IMR-90 (cell line): ENCODE data around the gene WHRN. TPM values are rescaled to one million over a fixed set of nuclear protein-coding genes. Genes with fewer than 3 reads are reported as not detected.

Source experiments
- ATAC-seq: fragments of 200-7000 bp; cut with Tn5 transposase; 2 replicates; pipeline ENCODE4 v1.9.1; 2020; ENCODE audit warnings: low read depth, mild to moderate bottlenecking, moderate library complexity
- BruUV-seq: library from RNA; stranded (reverse); fragments of 400-500 nt; replicated peaks from 2 replicates; lab custom pipeline; 2021; lab: Mats Ljungman, UMichigan
- CTCF ChIA-PET: fragments of 300-600 bp; formaldehyde crosslinking; extraction: SDS; loops from one replicate; lab custom pipeline; 2021; ENCODE audit warnings: antibody characterized with exemption; lab: Yijun Ruan, JAX
- POLR2A ChIA-PET: fragments of 300-600 bp; sonication (Branson Sonifier 250); formaldehyde crosslinking; loops from one replicate; lab custom pipeline; 2022; ENCODE audit warnings: antibody characterized with exemption; ENCODE audit not compliant: unreplicated experiment; lab: Charles Lee
- DNase-seq: peaks from one replicate; pipeline ENCODE4 v3.0.0; 2013
- H2AFZ ChIP-seq: replicated peaks from 2 replicates; pipeline ENCODE3; 2013; ENCODE audit warnings: low read length, mild to moderate bottlenecking; ENCODE audit not compliant: poor library complexity
- H2AK5ac ChIP-seq: 2 replicates; pipeline ENCODE4 v1.6.1; 2013; ENCODE audit warnings: low read depth, low read length, inconsistent platforms
- H2AK9ac ChIP-seq: replicated peaks from 2 replicates; pipeline ENCODE3; 2013; ENCODE audit warnings: mild to moderate bottlenecking, low read depth, low read length, moderate library complexity; ENCODE audit not compliant: poor library complexity
- H2BK120ac ChIP-seq: 2 replicates; pipeline ENCODE4 v1.6.1; 2013; ENCODE audit warnings: low read depth, low read length, inconsistent platforms
- H2BK15ac ChIP-seq: 3 replicates; pipeline ENCODE4 v1.6.1; 2013; ENCODE audit warnings: low read depth, low read length, inconsistent platforms
- H2BK20ac ChIP-seq: 2 replicates; pipeline ENCODE4 v1.6.1; 2013; ENCODE audit warnings: low read depth, mild to moderate bottlenecking, inconsistent platforms, low read length, moderate library complexity
- H2BK5ac ChIP-seq: 2 replicates; pipeline ENCODE4 v1.6.1; 2013; ENCODE audit warnings: mild to moderate bottlenecking, low read depth, low read length, inconsistent platforms; ENCODE audit not compliant: poor library complexity, severe bottlenecking
- H3K14ac ChIP-seq: replicated peaks from 2 replicates; pipeline ENCODE4 v1.6.1; 2013; ENCODE audit warnings: low read depth, low read length, inconsistent platforms
- H3K18ac ChIP-seq: 2 replicates; pipeline ENCODE4 v1.6.1; 2013; ENCODE audit warnings: low read depth, low read length, control low read depth
- H3K23ac ChIP-seq: 2 replicates; pipeline ENCODE4 v1.6.1; 2013; ENCODE audit warnings: low read depth, low read length, inconsistent platforms
- H3K27ac ChIP-seq: 2 replicates; pipeline ENCODE4 v1.5.1; 2013; ENCODE audit warnings: mild to moderate bottlenecking, control low read depth, low read length; ENCODE audit not compliant: insufficient read depth
- H3K27me3 ChIP-seq: 2 replicates; pipeline ENCODE4 v1.6.1; 2013; ENCODE audit warnings: low read length; ENCODE audit not compliant: control insufficient read depth, insufficient read depth
- H3K36me3 ChIP-seq: 2 replicates; pipeline ENCODE4 v1.6.1; 2013; ENCODE audit warnings: low read length, mixed read lengths; ENCODE audit not compliant: control insufficient read depth, insufficient read depth
- H3K4ac ChIP-seq: 2 replicates; pipeline ENCODE4 v1.6.1; 2013; ENCODE audit warnings: low read depth, low read length, inconsistent platforms
- H3K4me1 ChIP-seq: 2 replicates; pipeline ENCODE4 v1.6.1; 2013; ENCODE audit warnings: low read length, mixed read lengths; ENCODE audit not compliant: control insufficient read depth, insufficient read depth
- H3K4me2 ChIP-seq: 2 replicates; pipeline ENCODE4 v1.6.1; 2013; ENCODE audit warnings: low read depth, mild to moderate bottlenecking, control low read depth, low read length, moderate library complexity
- H3K4me3 ChIP-seq: 2 replicates; pipeline ENCODE4 v1.5.1; 2013; ENCODE audit warnings: low read depth, mild to moderate bottlenecking, control low read depth, low read length, moderate library complexity; ENCODE audit not compliant: insufficient read depth
- H3K56ac ChIP-seq: 2 replicates; pipeline ENCODE4 v1.6.1; 2013; ENCODE audit warnings: low read length, inconsistent platforms; ENCODE audit not compliant: insufficient read depth; ENCODE audit errors: extremely low read depth
- H3K79me1 ChIP-seq, 2 experiments: 2 replicates each; pipeline ENCODE4 v1.6.1; 2013; ENCODE audit warnings: low read length in 2 of 2, inconsistent platforms in 1 of 2, low read depth in 1 of 2
- H3K9ac ChIP-seq: 2 replicates; pipeline ENCODE4 v1.6.1; 2013; ENCODE audit warnings: low read depth, low read length, control low read depth
- H3K9me1 ChIP-seq: 2 replicates; pipeline ENCODE4 v1.6.1; 2013; ENCODE audit warnings: low read length, inconsistent platforms; ENCODE audit not compliant: insufficient read depth
- H3K9me3 ChIP-seq: 2 replicates; pipeline ENCODE4 v1.6.1; 2013; ENCODE audit warnings: low read length; ENCODE audit not compliant: control insufficient read depth, insufficient read depth
- H4K20me1 ChIP-seq: 2 replicates; pipeline ENCODE4 v1.6.1; 2013; ENCODE audit warnings: low read length, inconsistent platforms; ENCODE audit not compliant: insufficient read depth
- H4K5ac ChIP-seq: 2 replicates; pipeline ENCODE4 v1.6.1; 2013; ENCODE audit warnings: mild to moderate bottlenecking, low read depth, low read length, control low read depth
- H4K8ac ChIP-seq, 2 experiments: 2 replicates each; pipeline ENCODE4 v1.6.1; 2013; ENCODE audit warnings: low read depth in 2 of 2, low read length in 2 of 2, control low read depth in 1 of 2, inconsistent platforms in 1 of 2
- H4K91ac ChIP-seq: 2 replicates; pipeline ENCODE4 v1.6.1; 2013; ENCODE audit warnings: low read depth, low read length, inconsistent platforms; ENCODE audit not compliant: insufficient read depth
- CEBPB ChIP-seq: IDR thresholded peaks from 2 replicates; pipeline ENCODE4 v1.6.1; 2012; ENCODE audit warnings: low read depth, low read length, improper control_type of control experiment
- CHD1 ChIP-seq: IDR thresholded peaks from 2 replicates; pipeline ENCODE4 v1.6.1; 2012; ENCODE audit warnings: low read depth, low read length, improper control_type of control experiment
- ELK1 ChIP-seq: fragments of 150-350 bp; IDR thresholded peaks from 2 replicates; pipeline ENCODE4 v1.6.1; 2016; ENCODE audit warnings: low read depth, mild to moderate bottlenecking, low read length, moderate library complexity, borderline replicate concordance
- FOS ChIP-seq: fragments of 150-350 bp; IDR thresholded peaks from 2 replicates; pipeline ENCODE4 v1.6.1; 2016; ENCODE audit warnings: low read depth, low read length
- MAFK ChIP-seq: IDR thresholded peaks from 2 replicates; pipeline ENCODE4 v1.6.1; 2012; ENCODE audit warnings: low read depth, low read length, improper control_type of control experiment
- MAZ ChIP-seq: IDR thresholded peaks from 2 replicates; pipeline ENCODE4 v1.6.1; 2012; ENCODE audit warnings: low read depth, mild to moderate bottlenecking, low read length, improper control_type of control experiment, moderate library complexity, borderline replicate concordance
- MXI1 ChIP-seq: IDR thresholded peaks from 2 replicates; pipeline ENCODE4 v1.6.1; 2012; ENCODE audit warnings: low read depth, mild to moderate bottlenecking, low read length, moderate library complexity, borderline replicate concordance
- NFE2L2 ChIP-seq: fragments of 150-350 bp; IDR thresholded peaks from 2 replicates; pipeline ENCODE4 v1.6.1; 2016; ENCODE audit warnings: low read depth, mild to moderate bottlenecking, low read length
- POLR2A ChIP-seq: IDR thresholded peaks from 2 replicates; pipeline ENCODE4 v1.6.1; 2012; ENCODE audit warnings: mild to moderate bottlenecking, low read depth, low read length
- RAD21 ChIP-seq: IDR thresholded peaks from 2 replicates; pipeline ENCODE4 v1.6.1; 2012; ENCODE audit warnings: low read length, improper control_type of control experiment
- RCOR1 ChIP-seq: IDR thresholded peaks from 2 replicates; pipeline ENCODE4 v1.6.1; 2012; ENCODE audit warnings: mild to moderate bottlenecking, low read length, improper control_type of control experiment; ENCODE audit not compliant: insufficient replicate concordance
- USF2 ChIP-seq: fragments of 150-350 bp; IDR thresholded peaks from 2 replicates; pipeline ENCODE4 v1.6.1; 2017; ENCODE audit warnings: mild to moderate bottlenecking, antibody characterized with exemption, low read length, low read depth
- WGBS, 2 experiments: methylation state at CpG; one replicate each; pipeline versions ENCODE4 v1.1.5 to v1.1.7; 2013; ENCODE audit warnings: missing lambda C conversion rate in 2 of 2; ENCODE audit not compliant: insufficient read length in 1 of 2; ENCODE audit errors: extremely low coverage in 2 of 2; 5-methylcytosine and 5-hydroxymethylcytosine counted together
- dilution Hi-C: fragments of 300-500 bp; cut with HindIII; formaldehyde crosslinking; loops from one replicate; pipeline ENCODE4 v1.14.3; 2018; ENCODE audit warnings: low sequenced_read_pairs; ENCODE audit not compliant: unreplicated experiment
- in situ Hi-C: fragments of 300-500 bp; cut with MboI; formaldehyde crosslinking; loops from 3 replicates; pipeline ENCODE4 v1.14.3; 2019; ENCODE audit warnings: low sequenced_read_pairs, inconsistent platforms, mixed read lengths
- intact Hi-C: fragments of 100-400 bp; cut with micrococcal nuclease; formaldehyde crosslinking; loops from 2 replicates; pipeline ENCODE4 v1.10.0; 2022
- polyA plus RNA-seq, 3 experiments: library from polyadenylated mRNA; depleted of rRNA; stranded (reverse); fragments of >200 nt; gene quantifications; 2 replicates each; pipeline ENCODE4 v1.2.3, GENCODE V29; 2012; ENCODE audit warnings: low replicate concordance in 1 of 3
- total RNA-seq: library from RNA; depleted of rRNA; stranded (reverse); fragments of >200 nt; gene quantifications from 2 replicates; pipeline ENCODE4 v1.2.3, GENCODE V29; 2012
- TF ChIP-seq, protein P1 (sequence below): conservative IDR thresholded peaks from 2 replicates; pipeline ENCODE4 v1.5.1; 2012; ENCODE audit warnings: mild to moderate bottlenecking, low read depth, low read length, improper control_type of control experiment

The WHRN gene
- total and polyA plus RNA-seq, 2 of the 4 experiments (the other 2 are of a cell fraction): 0.18 to 2.6 TPM

DNA sequence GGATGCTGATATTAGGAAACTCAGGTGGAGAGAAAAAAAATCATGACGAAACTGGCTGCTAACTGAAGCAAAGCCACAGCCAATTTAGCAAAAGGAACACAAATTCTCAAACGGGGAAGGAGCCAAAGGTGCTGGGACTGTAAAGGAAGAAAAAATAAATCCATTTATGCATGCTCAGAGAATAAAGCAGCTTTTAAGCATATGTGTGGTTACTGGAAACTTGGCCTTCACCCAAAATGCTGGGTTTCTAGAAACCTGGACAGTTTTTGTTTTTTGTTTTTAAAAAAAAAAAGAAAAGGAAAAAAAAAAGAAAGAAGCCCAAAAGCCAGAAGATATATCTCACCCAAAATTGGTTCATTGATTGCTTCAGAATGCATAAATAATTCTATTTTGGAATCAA, 8.0 kb downstream of the WHRN start:
- ATAC-seq (no peak), DNase-seq (no peak)
- Histone ChIP-seq H2BK20ac (no peak overlapping the region), H3K56ac (no peak overlapping the region), H4K8ac (no peak overlapping the region), H2AFZ (no peak overlapping the region), H3K9me3 (no peaks in the 10 kb centered on the region), H2AK5ac (no peak overlapping the region), H3K4ac (no peak overlapping the region), H3K9me1 (peaks cover 5% of the 10 kb centered on the region; the same call in 1 of the 2 replicates), H3K4me1 (peaks cover 2% of the 10 kb centered on the region), H4K5ac (no peak overlapping the region), H3K18ac (no peak overlapping the region), H3K23ac (no peak overlapping the region), H3K36me3 (no peaks in the 10 kb centered on the region), H2AK9ac (no peak overlapping the region), H4K91ac (no peak overlapping the region), H3K9ac (no peak overlapping the region), H2BK120ac (no peak overlapping the region), H3K27ac (no peak overlapping the region), H4K20me1 (peaks cover 3% of the 10 kb centered on the region; the same call in 1 of the 2 replicates), H3K79me1 (no peaks in the 10 kb centered on the region; a peak in 1 of 4 replicates), H2BK5ac (no peak overlapping the region), H3K14ac (no peak overlapping the region), H2BK15ac (no peak overlapping the region), H3K4me2 (no peak overlapping the region), H3K27me3 (peaks cover 21% of the 10 kb centered on the region), H3K4me3 (no peak overlapping the region)
- in situ Hi-C loops (no loop called here), dilution Hi-C loops (no loop called here), intact Hi-C loops (no loop called here)
- no CpG with 5 or more reads among the region's 2 CpGs for WGBS, 2 experiments
- TF ChIP-seq CEBPB (no peak), ELK1 (no peak), POLR2A (no peak), RCOR1 (no peak), FOS (no peak), CHD1 (no peak), RAD21 (no peak), MAZ (no peak), MXI1 (no peak), NFE2L2 (no peak), USF2 (no peak), MAFK (no peak)
- TF ChIP-seq, protein P1, sequence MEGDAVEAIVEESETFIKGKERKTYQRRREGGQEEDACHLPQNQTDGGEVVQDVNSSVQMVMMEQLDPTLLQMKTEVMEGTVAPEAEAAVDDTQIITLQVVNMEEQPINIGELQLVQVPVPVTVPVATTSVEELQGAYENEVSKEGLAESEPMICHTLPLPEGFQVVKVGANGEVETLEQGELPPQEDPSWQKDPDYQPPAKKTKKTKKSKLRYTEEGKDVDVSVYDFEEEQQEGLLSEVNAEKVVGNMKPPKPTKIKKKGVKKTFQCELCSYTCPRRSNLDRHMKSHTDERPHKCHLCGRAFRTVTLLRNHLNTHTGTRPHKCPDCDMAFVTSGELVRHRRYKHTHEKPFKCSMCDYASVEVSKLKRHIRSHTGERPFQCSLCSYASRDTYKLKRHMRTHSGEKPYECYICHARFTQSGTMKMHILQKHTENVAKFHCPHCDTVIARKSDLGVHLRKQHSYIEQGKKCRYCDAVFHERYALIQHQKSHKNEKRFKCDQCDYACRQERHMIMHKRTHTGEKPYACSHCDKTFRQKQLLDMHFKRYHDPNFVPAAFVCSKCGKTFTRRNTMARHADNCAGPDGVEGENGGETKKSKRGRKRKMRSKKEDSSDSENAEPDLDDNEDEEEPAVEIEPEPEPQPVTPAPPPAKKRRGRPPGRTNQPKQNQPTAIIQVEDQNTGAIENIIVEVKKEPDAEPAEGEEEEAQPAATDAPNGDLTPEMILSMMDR: no peak
- BruUV-seq: no TSS peak
- POLR2A ChIA-PET: no interaction called here
- CTCF ChIA-PET: no interaction called here
